Endothelial cell of umbilical vein (primary cell): Measurements from ENCODE around the gene IL9R.

Source experiments
- CTCF ChIP-seq, 2 donors: IDR thresholded peaks; 1 replicate in 1 of 2; 2 replicates in 1 of 2; pipeline ENCODE4 v1.5.1; 2011; ENCODE audit warnings: low read length in 2 of 2, mild to moderate bottlenecking in 2 of 2, moderate library complexity in 2 of 2, control low read depth in 1 of 2, inconsistent platforms in 1 of 2, low read depth in 1 of 2; ENCODE audit not compliant: insufficient read depth in 1 of 2; ENCODE audit errors: extremely low read depth in 1 of 2
- EZH2 ChIP-seq: IDR thresholded peaks from 2 replicates; pipeline ENCODE4 v1.6.1; 2012; ENCODE audit warnings: borderline replicate concordance, low read depth, mild to moderate bottlenecking, moderate library complexity, low read length, inconsistent platforms; ENCODE audit not compliant: severe bottlenecking
- JUN ChIP-seq: IDR thresholded peaks from 2 replicates; pipeline ENCODE4 v1.6.1; 2011; ENCODE audit warnings: borderline replicate concordance, low read depth; ENCODE audit not compliant: insufficient read length, insufficient read depth
- MAX ChIP-seq: IDR thresholded peaks from 2 replicates; pipeline ENCODE4 v1.6.1; 2011; ENCODE audit not compliant: insufficient read depth, insufficient read length
- MYC ChIP-seq: IDR thresholded peaks from one replicate; pipeline ENCODE4 v1.6.1; 2011; ENCODE audit warnings: mild to moderate bottlenecking, low read depth, low read length
- POLR2A ChIP-seq: IDR thresholded peaks from 2 replicates; pipeline ENCODE4 v1.6.1; 2012; ENCODE audit warnings: low read depth, mild to moderate bottlenecking, control low read depth, low read length
- POLR2AphosphoS5 ChIP-seq: IDR thresholded peaks from 2 replicates; pipeline ENCODE4 v1.6.1; 2012; ENCODE audit warnings: low read depth, mild to moderate bottlenecking, control low read depth, low read length, moderate library complexity; ENCODE audit not compliant: insufficient read depth

GRCh38 chrX:156002507-156002906 is 5.0 kb downstream of the IL9R start:
- TF ChIP-seq CTCF (IDR thresholded peaks at IDR 0.05; ENCODE audit: extremely low read depth in 1 of 2, insufficient read depth in 1 of 2, low read depth in 1 of 2, low read length in 2 of 2) (no peak), POLR2A (no peak), EZH2 (no peak), MAX (no peak), POLR2AphosphoS5 (no peak), MYC (no peak), JUN (no peak)
